DND-41 (cell line): ENCODE measurements around the gene ARL5B.

Experiments used
- CTCF ChIP-seq: IDR thresholded peaks from 2 replicates; pipeline ENCODE4 v1.5.1; 2012; ENCODE audit warnings: borderline replicate concordance, low read length, moderate library complexity, mild to moderate bottlenecking; ENCODE audit not compliant: poor library complexity, severe bottlenecking; ENCODE audit errors: extremely low read depth
- EZH2 ChIP-seq: IDR thresholded peaks from 3 replicates; pipeline ENCODE4 v1.6.1; 2012; ENCODE audit warnings: borderline replicate concordance, low read depth, mild to moderate bottlenecking, moderate library complexity, low read length, inconsistent platforms; ENCODE audit not compliant: severe bottlenecking

DNA sequence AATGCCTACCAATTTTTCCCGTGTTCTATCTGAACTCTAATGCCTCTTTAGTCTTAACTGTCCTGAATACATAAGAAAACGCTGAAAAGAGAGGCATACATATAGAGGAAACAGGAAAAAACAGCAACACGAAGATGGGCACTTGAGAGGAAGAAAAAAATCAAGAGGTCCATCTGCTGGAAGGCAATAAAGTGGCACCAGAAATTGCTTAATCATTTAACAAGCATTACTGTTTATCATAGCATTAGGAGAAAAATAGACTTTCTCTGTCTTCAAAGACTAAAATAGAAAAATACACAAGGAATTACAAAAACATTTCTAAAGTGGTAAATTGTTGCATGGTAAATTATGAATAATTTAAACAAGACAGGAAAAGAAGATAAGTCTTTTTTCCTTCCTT is 42.9 kb upstream of the ARL5B start:
- TF ChIP-seq CTCF (no peak), EZH2 (no peak)
